Measurements from ENCODE around the gene FOXP1. TPM values are rescaled to one million over a fixed set of nuclear protein-coding genes. Genes with fewer than 3 reads are reported as not detected.

FOXP1 gene
- total RNA-seq, 1 donor from 2014 or later: 33.2 TPM

DNA sequence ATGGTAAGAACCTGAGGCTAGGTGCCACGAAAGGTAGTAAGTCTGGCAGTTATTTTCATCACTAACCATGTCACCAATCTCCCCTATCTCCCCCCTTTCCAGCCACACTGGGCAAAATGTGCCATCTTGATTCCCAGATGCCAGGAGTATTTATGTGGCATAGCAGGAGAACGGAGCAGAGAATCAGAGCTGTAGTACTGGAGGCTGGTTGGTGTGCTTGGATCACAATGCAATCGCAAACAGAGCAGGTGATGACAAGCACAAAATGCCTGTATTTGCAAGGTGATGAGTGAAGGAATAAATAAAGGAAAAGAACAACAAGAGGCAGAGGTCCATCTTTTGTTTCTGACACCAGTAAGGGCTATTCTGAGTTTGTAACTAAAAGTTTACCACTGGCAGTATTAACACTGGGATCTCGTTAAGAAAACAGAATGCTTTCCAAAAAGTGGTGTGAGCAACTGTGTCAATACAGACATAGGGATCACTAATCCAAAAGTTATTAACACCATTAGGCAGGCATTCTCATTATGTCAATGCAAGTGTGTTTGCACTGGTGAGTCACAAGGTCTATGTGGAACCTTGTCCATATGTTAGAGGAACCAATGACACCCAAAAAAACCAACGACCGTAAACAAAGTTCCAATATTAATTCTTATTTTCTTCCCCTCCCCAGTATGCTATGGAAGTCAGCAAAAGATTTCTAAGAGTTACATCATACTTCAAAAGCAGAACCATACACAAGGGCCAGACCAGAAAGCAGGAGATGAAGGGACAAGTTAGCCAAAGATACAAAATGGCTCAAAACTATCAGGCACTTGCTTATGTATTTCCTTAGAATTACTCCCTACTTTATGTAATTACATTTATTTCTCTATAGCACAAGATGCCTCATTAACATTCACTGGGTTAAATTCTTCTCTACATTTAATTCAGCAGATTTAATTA lies 556.6 kb downstream of the FOXP1 start:
- Histone ChIP-seq H3K27me3 (ENCODE audit: control insufficient read depth, insufficient read depth, low read length) (no peaks in the 10 kb centered on the region), H3K36me3 (ENCODE audit: control insufficient read depth, insufficient read depth, low read length) (no peaks in the 10 kb centered on the region), H3K4me3 (ENCODE audit: low read depth, low read length) (no peak overlapping the region)
- FAIRE-seq: no peak
- DNase-seq (ENCODE audit: low read depth): peak; percentile 91
- TF ChIP-seq, protein P1, sequence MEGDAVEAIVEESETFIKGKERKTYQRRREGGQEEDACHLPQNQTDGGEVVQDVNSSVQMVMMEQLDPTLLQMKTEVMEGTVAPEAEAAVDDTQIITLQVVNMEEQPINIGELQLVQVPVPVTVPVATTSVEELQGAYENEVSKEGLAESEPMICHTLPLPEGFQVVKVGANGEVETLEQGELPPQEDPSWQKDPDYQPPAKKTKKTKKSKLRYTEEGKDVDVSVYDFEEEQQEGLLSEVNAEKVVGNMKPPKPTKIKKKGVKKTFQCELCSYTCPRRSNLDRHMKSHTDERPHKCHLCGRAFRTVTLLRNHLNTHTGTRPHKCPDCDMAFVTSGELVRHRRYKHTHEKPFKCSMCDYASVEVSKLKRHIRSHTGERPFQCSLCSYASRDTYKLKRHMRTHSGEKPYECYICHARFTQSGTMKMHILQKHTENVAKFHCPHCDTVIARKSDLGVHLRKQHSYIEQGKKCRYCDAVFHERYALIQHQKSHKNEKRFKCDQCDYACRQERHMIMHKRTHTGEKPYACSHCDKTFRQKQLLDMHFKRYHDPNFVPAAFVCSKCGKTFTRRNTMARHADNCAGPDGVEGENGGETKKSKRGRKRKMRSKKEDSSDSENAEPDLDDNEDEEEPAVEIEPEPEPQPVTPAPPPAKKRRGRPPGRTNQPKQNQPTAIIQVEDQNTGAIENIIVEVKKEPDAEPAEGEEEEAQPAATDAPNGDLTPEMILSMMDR (IDR thresholded peaks at IDR 0.05; ENCODE audit: insufficient read depth, low read length, severe bottlenecking): no peak

DNA sequence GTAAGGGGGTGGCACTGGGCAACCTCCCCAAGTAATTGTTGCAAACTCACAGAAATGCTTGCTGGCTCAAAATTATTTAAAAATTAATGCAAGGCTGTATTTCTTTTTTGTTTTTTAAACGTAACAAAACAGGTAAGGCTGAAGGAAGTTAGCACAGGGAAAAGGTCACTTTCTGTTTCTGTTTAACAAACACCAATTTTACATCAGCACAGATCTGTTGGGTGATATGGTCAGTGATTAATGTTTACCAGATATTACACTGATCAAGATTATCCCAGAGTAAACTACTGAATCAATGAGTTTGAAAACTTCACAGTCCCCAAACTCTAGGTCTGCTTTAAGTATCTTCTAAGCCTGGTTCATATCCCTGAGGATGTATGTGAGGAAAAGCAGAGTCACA lies 558.0 kb downstream of the FOXP1 start:
- Histone ChIP-seq H3K36me3 (ENCODE audit: control insufficient read depth, insufficient read depth, low read length) (no peaks in the 10 kb centered on the region), H3K27me3 (ENCODE audit: control insufficient read depth, insufficient read depth, low read length) (no peaks in the 10 kb centered on the region), H3K4me3 (ENCODE audit: low read depth, low read length) (no peak overlapping the region)
- TF ChIP-seq, protein P1 (IDR thresholded peaks at IDR 0.05; ENCODE audit: insufficient read depth, low read length, severe bottlenecking): no peak
- DNase-seq (ENCODE audit: low read depth) (no peak), FAIRE-seq (no peak)

DNA sequence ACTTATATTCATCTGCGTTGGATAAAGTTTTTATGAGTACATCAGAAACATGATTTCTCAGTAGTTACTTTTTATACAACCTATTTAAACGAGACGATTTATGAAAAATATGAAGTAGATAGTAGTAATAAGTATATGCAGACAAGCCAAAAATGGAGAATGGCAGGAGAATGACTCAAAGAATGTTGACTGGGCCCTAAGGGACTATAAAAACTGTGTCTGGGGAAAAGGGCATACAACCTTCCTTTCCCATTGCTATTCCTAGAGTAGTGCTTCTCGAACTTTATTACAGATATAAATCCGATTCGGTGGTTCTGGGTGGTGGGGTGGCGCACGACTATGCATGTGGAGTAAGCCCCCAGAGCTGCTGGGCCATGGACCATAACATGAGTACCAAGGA lies 558.5 kb downstream of the FOXP1 start:
- H3K36me3 ChIP-seq (ENCODE audit: control insufficient read depth, insufficient read depth, low read length): no peaks in the 10 kb centered on the region
- DNase-seq (ENCODE audit: low read depth) (no peak), FAIRE-seq (no peak)
- TF ChIP-seq, protein P1 (IDR thresholded peaks at IDR 0.05; ENCODE audit: insufficient read depth, low read length, severe bottlenecking): no peak
- H3K27me3 ChIP-seq (ENCODE audit: control insufficient read depth, insufficient read depth, low read length): no peaks in the 10 kb centered on the region
- H3K4me3 ChIP-seq (ENCODE audit: low read depth, low read length): no peak overlapping the region

DNA sequence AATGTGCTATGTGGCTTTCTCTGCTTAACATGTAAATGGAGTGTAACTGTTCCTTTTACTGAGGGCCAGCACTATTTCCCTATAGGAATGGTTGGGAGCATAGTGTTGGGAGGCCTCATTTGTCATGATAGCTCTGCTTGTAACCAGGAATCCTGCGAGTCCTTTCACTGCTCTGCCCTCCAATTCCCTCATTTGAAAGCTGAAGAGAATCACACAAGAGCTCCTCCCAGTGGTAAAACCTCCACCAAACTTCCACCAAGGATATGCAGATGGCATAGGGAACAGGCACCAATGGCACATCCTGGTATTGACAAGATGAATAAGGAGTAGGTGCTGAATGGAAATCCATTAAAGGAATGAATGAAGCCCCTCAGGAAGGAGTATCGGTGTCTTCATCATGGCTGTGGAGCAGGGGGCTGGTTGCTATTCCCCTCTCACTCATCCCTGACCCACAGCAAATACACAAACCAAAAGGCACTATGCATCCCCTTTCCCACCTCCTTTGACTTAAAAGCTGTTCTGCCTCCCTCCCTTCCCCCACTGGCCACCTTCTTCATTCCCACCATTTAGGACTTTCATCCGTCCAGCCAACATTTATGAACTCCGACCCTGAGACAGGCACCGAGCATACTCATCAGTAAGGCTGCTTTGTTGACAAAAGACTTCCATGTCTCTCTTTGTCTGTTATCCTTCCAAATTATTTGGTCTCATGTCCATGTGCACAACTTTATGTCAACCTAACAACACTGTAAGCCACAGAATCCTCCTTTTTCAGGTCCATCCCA lies 560.8 kb downstream of the FOXP1 start:
- DNase-seq (ENCODE audit: low read depth): no peak
- Histone ChIP-seq H3K36me3 (ENCODE audit: control insufficient read depth, insufficient read depth, low read length) (no peaks in the 10 kb centered on the region), H3K27me3 (ENCODE audit: control insufficient read depth, insufficient read depth, low read length) (no peaks in the 10 kb centered on the region), H3K4me3 (ENCODE audit: low read depth, low read length) (no peak overlapping the region)
- TF ChIP-seq, protein P1 (IDR thresholded peaks at IDR 0.05; ENCODE audit: insufficient read depth, low read length, severe bottlenecking): peak; percentile 34
- FAIRE-seq: no peak

DNA sequence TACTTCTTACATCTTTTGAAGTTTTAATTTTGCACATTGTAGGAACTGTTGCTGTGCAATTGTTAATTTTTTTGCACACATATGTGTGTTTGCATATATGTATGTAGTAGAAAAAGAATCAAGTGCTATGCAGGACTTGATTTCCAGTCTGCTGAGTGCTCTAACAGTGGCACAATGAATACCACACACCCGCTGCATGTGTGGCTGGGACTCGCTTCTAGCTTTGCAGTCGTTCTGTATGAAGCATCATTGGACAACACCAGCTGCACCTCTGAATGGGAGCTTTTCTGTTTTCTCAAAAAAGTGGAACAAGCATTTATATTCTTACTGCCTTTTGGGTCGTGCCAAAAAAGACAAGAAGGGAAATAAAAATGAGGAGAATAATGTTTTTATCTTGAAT lies 564.7 kb downstream of the FOXP1 start:
- Histone ChIP-seq H3K27me3 (ENCODE audit: control insufficient read depth, insufficient read depth, low read length) (no peaks in the 10 kb centered on the region), H3K36me3 (ENCODE audit: control insufficient read depth, insufficient read depth, low read length) (peaks cover 1% of the 10 kb centered on the region), H3K4me3 (ENCODE audit: low read depth, low read length) (no peak overlapping the region)
- TF ChIP-seq, protein P1 (IDR thresholded peaks at IDR 0.05; ENCODE audit: insufficient read depth, low read length, severe bottlenecking): no peak
- no peak for FAIRE-seq
- DNase-seq (ENCODE audit: low read depth): no peak

All from bronchial epithelial cell (primary cell).